Astrocyte (in vitro differentiated cells and primary cell): ENCODE measurements around the gene NPLOC4.

Experiments
- EZH2 ChIP-seq: IDR thresholded peaks from 2 replicates; pipeline ENCODE4 v1.6.1; 2012; ENCODE audit warnings: mild to moderate bottlenecking, low read length, inconsistent platforms; ENCODE audit not compliant: insufficient read depth
- TF ChIP-seq, protein P1 (sequence below): IDR thresholded peaks from 2 replicates; pipeline ENCODE4 v1.5.1; 2011; ENCODE audit warnings: low read depth, mild to moderate bottlenecking, inconsistent platforms, low read length, moderate library complexity; ENCODE audit not compliant: insufficient read depth

DNA sequence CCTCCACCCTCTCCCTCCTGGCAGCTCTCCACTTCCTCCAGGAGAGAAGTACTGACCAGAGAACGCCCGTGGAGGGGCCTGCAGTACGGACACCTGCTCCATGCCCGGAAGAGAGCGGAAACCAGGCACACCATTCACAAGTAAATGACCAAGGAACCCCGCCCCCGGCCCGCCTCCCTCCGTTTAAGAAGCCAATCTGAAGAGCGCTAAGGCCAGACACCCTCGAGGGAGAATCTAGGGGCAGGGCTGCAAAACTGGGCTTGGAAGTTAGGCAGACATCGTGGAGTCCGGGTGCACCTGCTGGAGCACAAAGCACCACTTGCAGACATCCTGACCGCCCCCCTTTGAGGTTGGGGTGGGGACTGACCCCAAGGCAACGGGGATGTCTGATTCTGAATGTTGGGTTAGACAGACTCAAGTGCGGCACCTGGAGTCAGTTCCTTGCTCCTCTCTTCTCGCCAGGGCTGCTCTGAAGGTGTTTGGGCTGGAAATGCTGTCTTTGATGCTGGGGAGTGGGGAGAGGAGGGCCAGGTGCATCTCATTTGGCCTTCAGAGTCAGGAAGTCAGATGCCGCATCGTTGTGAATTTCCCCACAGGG is 83.8 kb downstream of the NPLOC4 start:
- TF ChIP-seq, protein P1, sequence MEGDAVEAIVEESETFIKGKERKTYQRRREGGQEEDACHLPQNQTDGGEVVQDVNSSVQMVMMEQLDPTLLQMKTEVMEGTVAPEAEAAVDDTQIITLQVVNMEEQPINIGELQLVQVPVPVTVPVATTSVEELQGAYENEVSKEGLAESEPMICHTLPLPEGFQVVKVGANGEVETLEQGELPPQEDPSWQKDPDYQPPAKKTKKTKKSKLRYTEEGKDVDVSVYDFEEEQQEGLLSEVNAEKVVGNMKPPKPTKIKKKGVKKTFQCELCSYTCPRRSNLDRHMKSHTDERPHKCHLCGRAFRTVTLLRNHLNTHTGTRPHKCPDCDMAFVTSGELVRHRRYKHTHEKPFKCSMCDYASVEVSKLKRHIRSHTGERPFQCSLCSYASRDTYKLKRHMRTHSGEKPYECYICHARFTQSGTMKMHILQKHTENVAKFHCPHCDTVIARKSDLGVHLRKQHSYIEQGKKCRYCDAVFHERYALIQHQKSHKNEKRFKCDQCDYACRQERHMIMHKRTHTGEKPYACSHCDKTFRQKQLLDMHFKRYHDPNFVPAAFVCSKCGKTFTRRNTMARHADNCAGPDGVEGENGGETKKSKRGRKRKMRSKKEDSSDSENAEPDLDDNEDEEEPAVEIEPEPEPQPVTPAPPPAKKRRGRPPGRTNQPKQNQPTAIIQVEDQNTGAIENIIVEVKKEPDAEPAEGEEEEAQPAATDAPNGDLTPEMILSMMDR = no peak
- no peak for TF ChIP-seq EZH2
